HTERT RPE-1 (cell line): ENCODE results near the gene SGMS1.
"Not testable (repeated sequence)": the region's sequence is repeated elsewhere in the genome, so short reads cannot be mapped to it uniquely, and the experiment has no call there.

Source experiments
- in situ Hi-C: fragments of 300-500 bp; cut with MboI; formaldehyde crosslinking; loops from 4 replicates; pipeline ENCODE4 v1.14.3; 2020; ENCODE audit warnings: low sequenced_read_pairs

The SGMS1 gene

DNA sequence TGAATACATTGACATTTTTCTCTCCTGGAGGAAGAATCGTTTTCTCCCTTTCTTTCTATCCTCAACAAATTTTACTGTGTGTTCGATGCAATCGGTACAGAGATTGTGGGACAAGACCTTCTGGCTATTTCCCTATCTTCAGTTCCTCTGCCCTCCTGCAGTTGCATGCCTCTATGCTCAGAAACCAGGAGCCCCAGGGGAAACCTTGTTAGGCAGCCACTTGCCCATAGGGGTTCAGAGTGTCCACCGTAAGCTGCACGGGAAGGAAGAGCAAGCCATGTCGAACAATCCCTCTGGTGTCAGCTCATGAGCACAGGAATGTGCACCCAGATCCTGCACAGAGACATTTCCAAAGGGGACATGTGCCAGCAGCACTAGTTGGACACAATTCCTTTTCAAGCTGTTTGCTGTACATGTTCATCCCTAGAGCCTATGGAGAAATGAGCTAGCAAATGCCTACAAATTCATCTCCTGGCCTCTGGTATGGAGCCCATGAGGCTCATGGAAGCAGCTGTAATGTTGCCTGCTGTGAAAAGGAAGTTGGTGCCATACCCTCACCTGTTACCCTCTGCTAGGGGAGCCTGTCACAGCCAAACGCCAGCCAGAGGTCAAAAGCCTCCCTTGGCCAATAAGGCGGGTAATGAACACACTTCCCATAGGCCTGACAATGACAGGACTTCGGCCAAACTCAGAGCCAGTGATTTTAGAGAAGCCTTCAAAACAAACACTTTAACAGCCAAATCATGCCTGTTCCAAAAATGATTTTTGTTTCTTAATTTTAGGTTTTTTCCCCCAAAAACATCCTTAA, 336.6 kb downstream of the SGMS1 start:
- in situ Hi-C loops = no loop called here

DNA sequence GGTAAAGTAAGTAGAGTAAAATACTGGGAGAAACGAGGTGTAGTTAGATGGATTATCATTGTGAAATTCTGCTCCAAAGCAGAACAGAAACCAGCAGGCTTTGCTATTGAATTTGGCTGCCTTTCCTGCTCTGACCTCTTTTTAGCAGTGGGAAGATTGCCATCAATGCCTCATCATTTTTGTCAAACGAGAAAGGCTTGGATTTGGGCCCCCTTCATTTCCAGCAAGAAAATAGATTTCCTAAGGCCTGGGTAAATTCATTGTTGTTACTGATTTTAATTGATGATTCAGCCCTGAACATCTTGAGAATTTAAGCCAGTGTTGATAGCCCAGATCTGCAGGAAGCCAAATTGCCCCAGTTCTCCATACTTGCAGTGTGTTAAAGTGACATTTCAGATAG, 337.2 kb downstream of the SGMS1 start:
- in situ Hi-C loops = no loop called here

DNA sequence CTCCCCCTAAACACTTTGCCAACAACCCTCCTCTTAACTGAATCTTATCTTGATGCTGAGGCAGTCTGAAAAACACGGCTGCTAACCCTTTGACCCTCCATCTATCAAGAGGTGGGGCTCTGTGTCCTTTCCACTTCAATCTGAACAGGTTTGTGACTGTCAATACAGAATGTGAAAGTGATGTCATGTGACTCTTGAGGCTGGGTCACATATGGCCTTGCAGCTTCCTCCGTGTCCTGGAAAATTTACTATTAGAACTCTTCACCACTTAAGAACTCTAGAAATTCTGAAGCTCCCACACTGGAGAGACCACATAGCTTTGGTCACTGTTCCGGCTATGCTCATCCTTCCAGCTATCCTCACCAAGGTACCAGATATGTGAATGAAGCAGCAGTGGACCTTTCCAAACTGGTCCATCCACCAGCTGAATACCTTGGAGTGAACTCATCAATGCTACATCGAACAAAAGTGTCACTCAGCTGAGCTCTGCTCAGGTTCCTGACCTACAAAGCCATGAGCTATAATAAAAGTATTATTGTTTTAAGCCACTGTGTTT, 341.7 kb downstream of the SGMS1 start:
- in situ Hi-C loops = no loop called here

DNA sequence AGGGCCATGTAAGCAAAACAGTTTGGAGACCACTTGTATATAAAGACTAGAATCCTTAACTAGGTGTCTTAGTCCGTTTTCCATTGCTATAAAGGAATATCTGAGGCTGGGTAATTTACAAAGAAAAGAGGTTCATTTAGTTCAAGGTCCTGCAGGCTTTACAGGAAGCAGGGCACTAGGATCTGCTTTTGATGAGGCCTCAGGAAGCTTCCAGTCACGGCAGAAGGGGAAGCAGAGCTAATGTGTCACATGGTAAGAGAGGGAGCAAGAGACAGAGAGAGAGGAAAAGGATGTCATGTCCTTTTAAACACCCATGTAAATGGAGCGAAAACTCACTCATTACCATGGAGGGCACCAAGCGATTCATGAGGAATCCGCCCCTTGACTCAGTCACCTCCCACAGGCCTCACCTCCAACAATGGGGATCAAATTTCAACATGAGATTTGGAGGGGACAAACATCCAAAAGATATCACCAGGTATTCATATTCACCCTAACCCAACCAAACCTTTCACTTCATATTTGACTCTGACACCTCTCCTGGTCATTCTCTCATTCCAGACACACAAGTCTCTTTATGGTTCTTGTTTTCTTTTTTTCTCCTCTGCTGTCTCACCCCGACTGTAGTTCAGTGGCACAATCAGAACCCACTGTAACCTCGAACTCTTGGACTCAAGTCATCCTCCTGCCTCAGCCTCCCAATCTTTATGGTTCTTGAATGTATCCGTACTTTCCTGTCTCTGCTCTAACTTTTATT, 342.4 kb downstream of the SGMS1 start:
- in situ Hi-C loops = no loop called here

DNA sequence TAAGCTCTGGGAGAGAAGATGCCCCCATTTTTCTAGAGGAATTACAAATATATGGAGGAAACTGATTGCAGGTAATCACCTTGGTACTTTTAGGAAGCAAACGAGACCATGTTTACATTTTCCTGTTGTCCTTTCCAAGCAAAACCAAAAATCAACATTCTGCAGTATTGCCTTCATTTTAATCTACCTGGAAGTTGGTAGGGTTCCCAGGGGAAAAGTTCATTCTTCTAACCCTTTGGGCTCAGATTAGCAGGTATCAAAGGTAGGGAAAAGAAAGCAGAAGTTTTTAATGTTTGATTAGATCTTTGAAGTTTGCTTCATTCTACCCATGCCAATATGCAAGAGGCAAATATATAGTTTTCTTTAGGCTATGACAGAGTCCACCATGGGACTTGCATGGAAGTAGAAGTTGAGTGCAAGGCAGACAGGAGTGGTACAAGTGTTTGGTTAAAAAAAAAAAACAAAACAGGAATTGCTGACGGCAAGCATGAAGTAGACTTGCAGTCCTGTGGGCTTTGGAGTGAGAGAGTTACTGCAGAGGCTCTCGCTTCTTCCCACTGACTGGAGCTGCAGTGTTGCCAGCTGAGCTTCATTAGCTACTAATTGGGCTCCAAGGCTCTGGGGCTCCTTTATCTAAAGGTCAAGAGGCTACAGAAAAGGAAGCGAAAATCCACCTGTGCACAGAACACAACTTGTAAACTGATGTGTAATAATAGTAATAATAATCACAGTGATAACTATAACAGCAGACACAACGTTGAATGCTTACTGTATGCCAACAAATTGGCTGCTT, 343.5 kb downstream of the SGMS1 start:
- in situ Hi-C loops = no loop called here

GRCh38 chr10:50279489-50279888, 344.3 kb downstream of the SGMS1 start:
- in situ Hi-C loops = no loop called here

DNA sequence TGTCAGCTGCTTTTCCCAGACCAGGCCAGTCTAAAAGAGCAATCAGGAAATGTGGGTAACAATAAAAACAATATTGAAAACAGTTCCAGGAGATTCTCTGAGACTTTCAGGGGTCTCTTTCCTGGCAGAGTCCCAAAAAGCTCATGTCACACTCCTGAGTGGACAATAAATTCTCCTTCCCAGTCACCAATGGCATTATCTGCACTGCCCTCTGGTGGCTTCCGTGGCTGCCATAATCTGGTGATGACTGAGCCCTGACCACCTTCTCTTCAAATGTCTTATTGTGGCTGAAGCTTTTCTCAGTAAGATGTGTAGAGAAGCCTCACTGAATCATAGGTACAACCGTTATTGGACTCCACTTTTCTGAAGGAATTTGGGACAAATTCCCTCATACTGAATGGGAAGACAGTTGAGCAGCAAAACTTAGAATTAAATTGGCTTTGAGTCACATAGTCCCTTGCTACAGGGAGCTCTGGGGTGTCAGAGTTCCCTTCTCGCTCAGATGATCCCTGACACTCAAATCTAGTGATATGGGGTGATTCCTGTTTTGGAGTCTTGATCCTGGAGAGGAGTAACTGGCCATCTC, 348.0 kb downstream of the SGMS1 start:
- in situ Hi-C loops = no loop called here

DNA sequence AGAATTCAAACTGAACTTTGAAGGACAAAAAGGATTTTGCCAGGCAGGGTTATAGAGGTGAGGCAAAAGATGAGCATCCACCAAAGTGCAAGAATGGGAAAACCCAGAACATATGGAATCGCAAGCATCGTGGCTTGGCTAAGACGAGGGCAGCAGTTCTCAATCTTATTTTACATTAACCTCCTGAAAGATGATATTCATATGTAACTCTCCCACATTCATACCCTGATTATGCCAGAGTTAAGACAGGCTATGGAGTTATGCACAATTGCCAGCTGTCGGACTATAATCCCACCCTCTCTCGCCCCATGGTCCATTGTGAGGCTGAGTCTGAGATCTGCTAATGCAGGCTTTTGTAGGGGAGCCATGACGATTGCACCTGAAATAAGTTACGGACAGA, 351.2 kb downstream of the SGMS1 start:
- in situ Hi-C loops = no loop called here

- in situ Hi-C loops = no loop called here
Observed at GRCh38 chr10:50271564-50272250, 352.0 kb downstream of the SGMS1 start.

DNA sequence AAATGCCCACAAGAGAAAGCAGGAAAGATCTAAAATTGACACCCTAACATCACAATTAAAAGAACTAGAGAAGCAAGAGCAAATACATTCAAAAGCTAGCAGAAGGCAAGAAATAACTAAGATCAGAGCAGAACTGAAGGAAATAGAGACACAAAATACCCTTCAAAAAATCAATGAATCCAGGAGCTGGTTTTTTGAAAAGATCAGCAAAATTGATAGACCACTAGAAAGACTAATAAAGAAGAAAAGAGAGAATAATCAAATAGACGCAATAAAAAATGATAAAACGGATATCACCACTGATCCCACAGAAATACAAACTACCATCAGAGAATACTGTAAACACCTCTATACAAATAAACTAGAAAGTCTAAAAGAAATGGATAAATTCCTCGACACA, 355.9 kb downstream of the SGMS1 start:
- in situ Hi-C loops = not testable (repeated sequence)

GRCh38 chr10:50262625-50263024, 361.1 kb downstream of the SGMS1 start:
- in situ Hi-C loops = not testable (repeated sequence)

GRCh38 chr10:50260791-50261281, 362.9 kb downstream of the SGMS1 start:
- in situ Hi-C loops = no loop called here
